Epithelial cell of esophagus (primary cell): ENCODE results near the gene KCNB1.

Experiments
- DNase-seq: peaks from one replicate; pipeline ENCODE4 v3.0.0; 2010; ENCODE audit warnings: low read depth
- H3K4me3 ChIP-seq: 2 replicates; pipeline ENCODE4 v1.5.1; 2011; ENCODE audit warnings: mild to moderate bottlenecking, low read length, control low read depth
- CTCF ChIP-seq: IDR thresholded peaks from 2 replicates; pipeline ENCODE4 v1.5.1; 2011; ENCODE audit warnings: low read depth, mild to moderate bottlenecking, low read length, control low read depth, inconsistent platforms; ENCODE audit not compliant: insufficient read depth; ENCODE audit errors: missing control alignments

The KCNB1 gene

GRCh38 chr20:49400904-49401303 is 81.6 kb downstream of the KCNB1 start:
- no peak for TF ChIP-seq CTCF

GRCh38 chr20:49400410-49400809 is 82.1 kb downstream of the KCNB1 start:
- TF ChIP-seq CTCF: no peak
- no peak overlapping the region for H3K4me3 ChIP-seq
- DNase-seq: no peak

More at GRCh38 chr20:49400904-49401303, 81.6 kb downstream of the KCNB1 start:
- DNase-seq: no peak
- no peak overlapping the region for H3K4me3 ChIP-seq

- TF ChIP-seq CTCF: no peak
- no peak for DNase-seq
- no peak overlapping the region for H3K4me3 ChIP-seq
Measured at GRCh38 chr20:49399329-49399728, 83.1 kb downstream of the KCNB1 start.

- TF ChIP-seq CTCF: no peak
- H3K4me3 ChIP-seq: no peak overlapping the region
- no peak for DNase-seq
Measured at GRCh38 chr20:49398401-49399144, 83.9 kb downstream of the KCNB1 start.

- peak; percentile 55 for DNase-seq
- no peak overlapping the region for H3K4me3 ChIP-seq
- TF ChIP-seq CTCF: no peak
Measured at GRCh38 chr20:49397525-49397924, 84.9 kb downstream of the KCNB1 start.

GRCh38 chr20:49396230-49396629 is 86.2 kb downstream of the KCNB1 start:
- no peak for DNase-seq
- no peak for TF ChIP-seq CTCF
- H3K4me3 ChIP-seq: no peak overlapping the region

GRCh38 chr20:49395659-49396058 is 86.8 kb downstream of the KCNB1 start:
- no peak overlapping the region for H3K4me3 ChIP-seq
- no peak for DNase-seq
- TF ChIP-seq CTCF: no peak
